HEK293 (cell line): ENCODE results near the gene AFF3.

Experiments used
- ATF2 ChIP-seq: fragments of 450-650 bp; formaldehyde crosslinking; IDR thresholded peaks from 2 replicates; pipeline ENCODE4 v1.5.1; 2016; ENCODE audit warnings: missing biosample characterization, missing genetic modification characterization, low read depth
- CTCF ChIP-seq: fragments of 450-650 bp; formaldehyde crosslinking; IDR thresholded peaks from 2 replicates; pipeline ENCODE4 v1.5.1; 2016; ENCODE audit warnings: missing biosample characterization, missing genetic modification characterization
- ZNF302 ChIP-seq: fragments of 450-650 bp; formaldehyde crosslinking; IDR thresholded peaks from 2 replicates; pipeline ENCODE4 v1.5.1; 2016; ENCODE audit warnings: missing biosample characterization, missing genetic modification characterization, low read depth

GRCh38 chr2:100135415-100135814 is 7.0 kb downstream of the AFF3 start:
- no peak for TF ChIP-seq ATF2 (tag by site-specific recombination)
- TF ChIP-seq CTCF, result no peak
- no peak for TF ChIP-seq ZNF302
